ENCODE measurements around the gene TCIRG1.

- TF ChIP-seq CTCF (IDR thresholded peaks at IDR 0.05) (no peak), POLR2A (IDR thresholded peaks at IDR 0.05) (no peak), EP300 (IDR thresholded peaks at IDR 0.05) (no peak)
These were observed 4.7 kb downstream of the TCIRG1 start for GRCh38 chr11:68043349-68044144.

All from suprapubic skin (tissue), 3 donors.